ENCODE results near the gene C22orf42. TPM values are rescaled to one million over a fixed set of nuclear protein-coding genes. Genes with fewer than 3 reads are reported as not detected.
A peak's percentile ranks its signal among the peaks of the same experiment; 100 is the strongest.
"Not testable (repeated sequence)": the region's sequence is repeated elsewhere in the genome, so short reads cannot be mapped to it uniquely, and the experiment has no call there.

C22orf42 gene
- total RNA-seq, 1 donor from 2014 or later, result not detected

- not testable (repeated sequence) for DNase-seq (ENCODE audit: low spot score)
Measured at GRCh38 chr22:32191021-32191420, 31.9 kb upstream of the C22orf42 start.

DNA sequence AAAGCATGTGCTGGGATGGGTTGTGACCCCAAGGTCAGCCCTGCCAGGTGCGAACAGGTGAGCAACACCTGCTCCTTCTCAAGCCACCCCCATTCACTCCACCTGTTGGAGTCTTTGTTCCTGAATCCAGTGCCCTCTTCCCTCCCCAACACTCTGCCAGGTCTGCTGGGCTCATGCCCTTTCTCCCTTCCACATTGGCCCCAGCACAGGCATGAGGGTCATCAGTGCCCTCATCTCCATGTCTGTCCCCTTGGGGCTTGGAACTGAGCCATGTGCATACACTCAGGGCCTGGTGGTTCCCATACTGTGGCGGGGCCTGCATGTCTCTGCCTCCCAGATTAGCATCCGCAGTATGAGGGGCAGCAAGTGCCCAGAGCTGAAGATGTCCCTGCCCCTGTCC lies 26.7 kb upstream of the C22orf42 start:
- DNase-seq (ENCODE audit: low spot score), result no peak

DNA sequence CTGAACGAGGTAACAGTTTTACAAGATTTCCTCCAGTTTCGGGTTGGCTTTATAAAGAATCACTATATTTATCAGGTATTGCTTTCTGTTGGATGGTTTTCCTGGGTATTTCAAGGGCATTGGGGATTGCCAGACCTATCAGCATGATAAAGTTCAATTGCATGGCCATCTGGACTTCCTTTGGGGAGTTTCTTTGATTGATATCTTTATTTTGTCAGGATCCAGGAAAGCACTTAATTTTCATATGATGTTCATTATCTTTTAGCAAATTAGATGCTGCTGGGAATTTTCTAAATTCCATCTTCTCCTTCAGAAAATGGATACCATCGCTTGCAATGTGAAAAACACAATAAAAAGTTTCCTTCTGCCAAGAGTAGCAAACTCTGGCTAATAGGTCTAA lies 24.5 kb upstream of the C22orf42 start:
- DNase-seq (ENCODE audit: low spot score), result no peak

GRCh38 chr22:32181043-32181442 lies 21.9 kb upstream of the C22orf42 start:
- no peak for DNase-seq (ENCODE audit: low spot score)

GRCh38 chr22:32177221-32177765 lies 18.2 kb upstream of the C22orf42 start:
- no peak for DNase-seq (ENCODE audit: low spot score)

DNA sequence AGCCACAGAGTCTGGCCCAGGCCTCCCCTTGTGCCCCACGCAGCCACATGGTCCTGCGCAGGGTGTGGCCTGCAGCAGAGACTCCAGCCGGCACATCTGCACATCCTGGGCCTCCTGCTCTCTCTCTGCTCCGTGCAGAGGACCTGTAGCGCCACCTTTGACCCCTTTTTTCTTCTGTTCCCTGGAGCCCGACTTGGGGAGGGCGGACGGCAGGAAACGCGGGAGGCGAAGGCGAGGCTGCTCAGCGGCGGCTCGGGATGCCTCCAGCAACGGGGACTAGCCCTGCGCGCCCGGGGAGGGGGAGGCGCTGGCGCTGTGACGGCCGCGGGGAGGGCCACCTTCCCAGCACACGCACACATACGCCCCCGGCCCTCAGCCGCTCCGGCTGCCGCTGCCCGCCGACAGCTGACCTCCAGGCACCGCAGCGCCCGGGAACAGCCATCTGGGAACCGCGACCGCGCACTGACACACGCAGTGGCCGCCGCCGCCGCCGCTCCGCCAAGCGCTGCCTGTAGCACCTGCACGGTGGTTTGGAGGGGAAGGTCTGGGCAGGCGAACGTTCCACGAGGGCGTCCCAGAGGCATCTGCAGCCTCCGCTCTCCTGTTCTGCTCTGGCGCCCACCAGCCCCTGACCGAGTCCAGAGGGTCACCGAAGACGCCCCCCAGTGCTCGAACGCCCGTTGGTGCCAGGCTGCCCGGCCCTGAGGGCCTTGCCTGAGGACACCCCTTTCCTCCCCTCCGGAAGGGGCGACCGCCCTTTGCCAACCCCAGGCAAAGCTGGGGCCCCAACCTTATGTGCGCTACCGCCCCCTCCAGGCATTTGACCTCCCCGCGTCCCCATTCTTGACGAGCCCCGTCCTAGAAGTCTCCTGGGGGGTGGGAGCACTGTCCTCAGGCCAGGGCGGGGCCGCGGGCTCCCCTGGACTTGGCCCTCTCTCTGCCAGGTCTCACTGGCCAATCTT lies 16.9 kb upstream of the C22orf42 start:
- no peak for DNase-seq (ENCODE audit: low spot score)

DNA sequence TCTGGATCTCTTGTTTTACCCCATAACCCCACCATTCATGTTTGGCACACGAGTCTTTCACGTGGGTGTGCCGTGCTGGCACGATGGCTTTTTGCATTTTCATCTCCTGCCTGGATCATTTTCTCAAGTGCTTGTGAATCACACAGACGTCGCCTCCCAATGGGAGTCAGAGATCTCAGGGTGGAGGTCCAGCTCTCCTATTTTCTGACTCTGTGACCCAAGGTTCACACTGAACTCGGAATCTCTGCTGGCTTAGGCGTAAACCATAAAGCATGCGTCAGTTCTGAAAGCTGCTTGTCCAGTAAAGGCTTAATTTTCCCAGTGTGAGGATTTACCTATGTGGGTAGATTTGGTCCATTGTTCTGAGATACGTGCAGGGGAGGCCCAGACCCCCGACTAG lies 16.0 kb upstream of the C22orf42 start:
- DNase-seq (ENCODE audit: low spot score), result no peak

DNA sequence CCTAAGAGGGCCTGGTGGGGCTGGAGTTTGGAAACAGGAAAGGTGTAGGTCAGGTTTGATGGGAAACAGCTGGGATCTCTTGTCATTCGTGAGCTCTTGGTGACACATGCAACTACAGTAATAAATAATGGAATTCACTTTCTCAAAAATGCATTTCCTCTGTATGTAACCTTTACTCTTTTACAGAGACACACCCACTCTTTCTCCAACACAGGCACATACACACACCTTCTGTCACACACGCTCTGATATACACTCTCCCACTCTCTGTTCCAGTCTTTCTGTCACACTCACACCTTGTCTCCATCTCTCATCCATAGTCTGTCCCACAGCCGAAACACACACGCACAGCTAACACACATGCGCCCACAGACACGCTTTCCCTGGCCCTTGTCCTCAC lies 6.6 kb upstream of the C22orf42 start:
- no peak for DNase-seq (ENCODE audit: low spot score)

- DNase-seq (ENCODE audit: low spot score), result no peak
Measured at GRCh38 chr22:32164075-32164860, 5.2 kb upstream of the C22orf42 start.

GRCh38 chr22:32160411-32160810 lies 1.3 kb upstream of the C22orf42 start:
- DNase-seq (ENCODE audit: low spot score), result not testable (repeated sequence)

DNA sequence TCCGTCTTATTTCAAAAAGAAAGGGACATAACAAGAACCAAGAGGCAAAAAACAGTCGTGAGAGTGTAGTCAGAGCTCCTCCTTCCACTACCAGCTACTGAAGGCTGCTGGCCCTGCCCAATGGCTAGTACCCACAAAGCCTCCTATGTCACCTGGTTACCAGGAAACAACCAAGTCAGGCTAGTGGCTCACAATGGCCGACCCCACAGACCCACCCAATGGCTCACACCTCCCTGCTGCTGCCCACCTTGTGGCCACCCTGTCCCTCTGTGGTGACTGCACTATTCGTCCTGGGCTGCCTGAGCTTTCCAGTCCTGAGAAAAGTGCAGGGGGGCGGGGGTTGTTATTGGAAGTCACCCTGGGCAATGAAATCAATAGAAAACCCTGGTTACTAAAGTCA lies 1.5 kb downstream of the C22orf42 start:
- DNase-seq (ENCODE audit: low spot score), result not testable (repeated sequence)

GRCh38 chr22:32154727-32155126 lies 4.4 kb downstream of the C22orf42 start:
- DNase-seq (ENCODE audit: low spot score), result not testable (repeated sequence)

- peak; percentile 37 for DNase-seq (ENCODE audit: low spot score)
Measured at GRCh38 chr22:32151641-32152040, 7.5 kb downstream of the C22orf42 start.

DNA sequence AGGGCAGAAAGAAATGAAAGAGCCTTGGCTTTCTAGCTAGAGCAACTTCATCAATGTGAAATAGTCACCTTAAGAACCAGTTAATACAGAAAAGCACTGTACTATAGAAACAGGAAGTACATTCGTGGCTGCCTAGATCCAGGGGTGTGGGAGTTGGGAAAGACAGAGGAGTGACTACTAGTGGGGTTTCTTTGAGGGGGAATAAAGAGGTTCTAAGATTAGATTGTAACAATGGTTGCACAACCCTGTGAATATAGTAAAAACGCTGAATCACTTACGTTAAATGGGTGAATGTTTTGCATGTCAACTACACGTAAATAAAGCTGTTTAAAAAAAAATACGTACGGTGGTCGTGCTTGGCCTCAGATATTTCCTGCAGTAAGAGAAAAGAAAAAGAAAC lies 8.5 kb downstream of the C22orf42 start:
- DNase-seq (ENCODE audit: low spot score), result not testable (repeated sequence)

DNA sequence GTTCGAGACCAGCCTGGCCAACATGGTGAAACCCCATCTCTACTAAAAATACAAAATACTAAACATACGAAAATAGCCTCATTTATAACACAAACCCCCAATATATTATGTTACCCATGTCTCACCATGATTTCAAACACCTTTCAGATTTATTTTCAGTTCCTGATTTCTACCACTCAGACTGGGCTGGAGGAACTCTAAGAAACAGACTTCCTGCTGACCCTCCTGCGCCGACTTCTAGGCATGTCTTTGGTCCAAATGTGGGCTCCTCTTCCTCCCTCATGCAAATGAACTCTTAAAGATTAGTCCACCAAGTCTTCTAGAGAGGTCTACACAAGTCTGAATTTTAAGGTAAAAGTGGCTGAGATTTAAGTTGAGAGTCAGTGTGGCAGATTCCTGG lies 10.7 kb downstream of the C22orf42 start:
- DNase-seq (ENCODE audit: low spot score), result not testable (repeated sequence)

DNA sequence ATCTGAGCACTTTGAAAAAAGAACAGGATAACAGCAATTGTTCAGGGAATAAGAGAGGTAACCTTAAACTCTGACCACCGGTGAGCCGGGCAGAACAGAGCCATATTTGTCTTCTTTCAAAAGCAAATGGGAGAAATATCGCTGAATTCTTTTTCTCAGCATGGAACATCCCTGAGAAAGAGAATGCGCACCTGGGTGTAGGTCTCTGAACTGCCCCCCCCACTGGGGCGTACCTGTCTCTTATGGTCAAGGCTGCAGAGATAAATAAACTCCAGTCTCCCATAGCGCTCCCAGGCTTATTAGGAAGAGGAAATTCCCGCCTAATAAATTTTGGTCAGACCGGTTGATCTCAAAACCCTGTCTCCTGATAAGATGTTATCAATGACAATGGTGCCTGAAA lies 12.0 kb downstream of the C22orf42 start:
- not testable (repeated sequence) for DNase-seq (ENCODE audit: low spot score)

DNA sequence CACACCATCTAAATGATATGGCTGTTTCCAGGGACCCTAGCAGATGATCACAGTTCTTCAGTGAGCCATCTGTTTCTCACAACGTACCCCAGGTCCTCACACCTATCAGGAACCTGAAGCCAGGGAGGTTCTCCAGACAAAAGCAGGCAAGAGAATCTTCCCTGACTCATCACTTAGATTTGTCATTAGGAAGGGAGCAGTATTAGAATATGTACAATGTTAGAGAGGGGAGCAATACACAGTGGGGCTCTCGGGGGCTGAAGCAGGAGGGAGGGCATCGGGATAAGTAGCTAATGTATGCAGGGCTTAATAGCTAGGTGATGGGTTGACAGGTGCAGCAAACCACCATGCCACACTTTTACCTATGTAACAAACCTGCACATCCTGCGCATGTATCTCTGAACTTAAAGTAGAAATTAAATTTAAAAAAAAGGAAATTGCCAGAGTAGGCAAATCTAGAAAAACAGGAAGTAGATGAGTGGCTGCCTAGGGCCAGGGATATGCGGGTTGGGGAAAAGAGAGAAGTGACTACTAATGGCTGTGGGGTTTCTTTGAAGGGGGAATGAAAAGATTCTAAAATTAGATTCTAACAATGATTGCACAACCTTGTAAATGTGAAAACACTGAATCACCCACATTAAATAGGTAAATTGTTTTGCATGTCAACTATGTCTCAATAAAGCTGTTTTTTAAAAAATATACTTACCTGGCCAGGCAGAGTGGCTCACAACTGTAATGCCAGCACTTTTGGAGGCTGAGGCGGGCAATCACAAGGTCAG lies 14.4 kb downstream of the C22orf42 start:
- DNase-seq (ENCODE audit: low spot score), result no peak

- DNase-seq (ENCODE audit: low spot score), result no peak
Measured at GRCh38 chr22:32142600-32142999, 16.5 kb downstream of the C22orf42 start.

DNA sequence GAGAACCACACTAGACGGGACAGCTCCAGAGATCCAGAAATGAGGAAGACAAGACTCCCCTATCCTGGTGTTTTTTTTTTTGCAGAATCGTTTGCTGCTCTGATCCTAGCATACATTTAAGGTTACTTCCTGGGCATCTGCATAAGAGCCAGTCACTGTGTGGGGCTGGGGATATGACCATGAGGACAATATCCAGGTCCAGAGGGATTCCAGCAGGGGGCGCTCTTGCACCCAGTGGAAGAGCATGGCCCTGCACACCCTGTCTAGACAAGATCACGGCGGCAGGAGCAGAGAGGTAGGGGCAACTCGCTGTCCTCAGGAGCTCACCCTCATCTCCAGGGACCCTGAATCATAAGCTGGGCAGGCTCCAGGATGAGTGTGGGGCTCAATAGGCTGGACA lies 18.4 kb downstream of the C22orf42 start:
- not testable (repeated sequence) for DNase-seq (ENCODE audit: low spot score)

DNA sequence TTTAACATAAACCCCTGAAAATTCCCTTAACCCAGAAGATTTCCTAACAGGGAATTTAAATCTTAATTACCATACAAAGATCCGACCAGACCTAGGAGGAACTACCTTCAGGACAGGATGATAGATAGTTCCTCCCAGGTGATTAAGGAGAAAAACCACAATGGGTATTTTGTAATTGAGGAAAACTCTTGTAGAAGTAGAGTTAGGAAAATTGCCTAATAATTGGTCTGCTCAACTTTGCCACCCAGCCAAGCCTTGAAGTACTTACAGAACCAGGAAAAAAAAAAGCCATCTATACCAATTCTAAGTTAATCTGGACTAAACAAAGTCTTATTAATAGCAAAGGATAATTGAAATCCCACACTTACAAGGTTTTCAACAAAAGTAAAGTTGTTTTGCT lies 20.5 kb downstream of the C22orf42 start:
- DNase-seq (ENCODE audit: low spot score), result not testable (repeated sequence)

DNA sequence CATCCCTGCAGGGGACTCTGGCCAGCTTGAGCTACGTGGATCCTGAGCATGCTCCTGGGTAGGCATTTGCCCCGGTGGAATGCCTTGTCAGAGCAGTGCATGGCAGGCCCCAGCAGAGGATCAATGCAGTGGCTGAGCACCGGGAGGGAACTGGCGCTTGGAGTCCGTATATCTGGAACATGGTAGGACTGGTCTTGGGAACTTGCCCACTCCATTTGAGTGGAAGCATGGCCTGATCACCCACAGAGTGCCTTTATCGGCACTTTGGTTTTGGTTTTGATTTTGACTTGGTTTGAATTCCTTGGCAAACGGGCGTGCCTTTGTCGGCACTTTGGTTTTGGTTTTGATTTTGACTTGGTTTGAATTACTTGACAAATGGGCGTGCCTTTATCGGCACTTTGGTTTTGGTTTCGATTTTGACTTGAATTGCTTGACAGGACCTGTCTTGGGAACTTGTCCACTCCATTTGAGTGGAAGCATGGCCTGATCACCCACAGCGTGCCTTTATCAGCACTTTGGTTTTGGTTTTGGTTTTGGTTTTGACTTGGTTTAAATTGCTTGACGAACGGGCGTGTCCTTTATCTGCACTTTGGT lies 21.3 kb downstream of the C22orf42 start:
- not testable (repeated sequence) for DNase-seq (ENCODE audit: low spot score)

Measured in mesenteric fat pad (tissue), 1 donor.